Neural cell (in vitro differentiated cells): ENCODE measurements around the gene NF1. TPM values are rescaled to one million over a fixed set of nuclear protein-coding genes. Genes with fewer than 3 reads are reported as not detected.

Experiments
- H2AFZ ChIP-seq: fragments of 200-600, 300-800 bp; sonication (generic), shearing (Covaris generic); 2 replicates; pipeline ENCODE4 v1.6.0; 2014; ENCODE audit warnings: low read depth, mild to moderate bottlenecking, antibody characterized with exemption, low read length, moderate library complexity
- H3F3A ChIP-seq: fragments of 200-600 bp; shearing (Covaris generic); 2 replicates; pipeline ENCODE4 v1.6.1; 2016; ENCODE audit warnings: mild to moderate bottlenecking, moderate library complexity, mixed read lengths, antibody characterized with exemption, low read length; ENCODE audit not compliant: insufficient read depth, poor library complexity, severe bottlenecking
- H3K27ac ChIP-seq: fragments of 200-600, 300-800 bp; sonication (generic), shearing (Covaris generic); 2 replicates; pipeline ENCODE4 v1.5.1; 2014; ENCODE audit warnings: mild to moderate bottlenecking, low read length, moderate library complexity
- H3K27me3 ChIP-seq: fragments of 300-800, 200-600 bp; sonication (generic), shearing (Covaris generic); 2 replicates; pipeline ENCODE4 v1.6.0; 2014; ENCODE audit warnings: mild to moderate bottlenecking, low read depth, low read length, moderate library complexity; ENCODE audit not compliant: insufficient read depth
- H3K36me3 ChIP-seq: fragments of 300-800, 200-600 bp; sonication (generic), shearing (Covaris generic); 2 replicates; pipeline ENCODE4 v1.5.1; 2014; ENCODE audit warnings: mild to moderate bottlenecking, antibody characterized with exemption, low read length, moderate library complexity; ENCODE audit not compliant: insufficient read depth
- H3K4me2 ChIP-seq: fragments of 300-800, 200-600 bp; sonication (generic), shearing (Covaris generic); 2 replicates; pipeline ENCODE4 v1.6.0; 2014; ENCODE audit warnings: mild to moderate bottlenecking, low read length
- H3K4me3 ChIP-seq: fragments of 300-800, 200-600 bp; sonication (generic), shearing (Covaris generic); 2 replicates; pipeline ENCODE4 v1.5.1; 2014; ENCODE audit warnings: mild to moderate bottlenecking, low read length, moderate library complexity
- H3K79me2 ChIP-seq: fragments of 200-600 bp; shearing (Covaris generic); replicated peaks from 2 replicates; pipeline ENCODE4 v1.6.0; 2014; ENCODE audit warnings: mild to moderate bottlenecking, low read length, moderate library complexity; ENCODE audit not compliant: insufficient read depth
- H3K9ac ChIP-seq: fragments of 300-800, 200-600 bp; sonication (generic), shearing (Covaris generic); 2 replicates; pipeline ENCODE4 v1.6.1; 2016; ENCODE audit warnings: mild to moderate bottlenecking, low read length, mixed read lengths
- H3K9me2 ChIP-seq: fragments of 200-600 bp; shearing (Covaris generic); 2 replicates; pipeline ENCODE4 v1.6.1; 2016; ENCODE audit warnings: mild to moderate bottlenecking, low read length, mixed read lengths; ENCODE audit not compliant: insufficient read depth
- H3K9me3 ChIP-seq: fragments of 200-600, 300-800 bp; sonication (generic), shearing (Covaris generic); 2 replicates; pipeline ENCODE4 v1.6.1; 2016; ENCODE audit warnings: mild to moderate bottlenecking, mixed run types, low read length, moderate library complexity, mixed read lengths
- H4K20me1 ChIP-seq: fragments of 200-600 bp; shearing (Covaris generic); 2 replicates; pipeline ENCODE4 v1.6.1; 2016; ENCODE audit warnings: mild to moderate bottlenecking, mixed run types; ENCODE audit not compliant: insufficient read depth
- CTCF ChIP-seq: fragments of 450-650 bp; IDR thresholded peaks from 2 replicates; pipeline ENCODE4 v1.5.1; 2014; ENCODE audit warnings: antibody characterized with exemption, mild to moderate bottlenecking, moderate library complexity; ENCODE audit not compliant: poor library complexity, severe bottlenecking
- EP300 ChIP-seq: fragments of 450-650 bp; conservative IDR thresholded peaks from 2 replicates; pipeline ENCODE4 v1.6.1; 2014; ENCODE audit warnings: antibody characterized with exemption, mild to moderate bottlenecking, moderate library complexity; ENCODE audit not compliant: poor library complexity, severe bottlenecking
- EZH2 ChIP-seq: fragments of 200-600, 300-800 bp; shearing (Covaris generic), sonication (generic); IDR thresholded peaks from 2 replicates; pipeline ENCODE4 v1.6.1; 2014; ENCODE audit warnings: antibody characterized with exemption, low read length, borderline replicate concordance, mild to moderate bottlenecking; ENCODE audit not compliant: insufficient read depth, poor library complexity, severe bottlenecking
- MXI1 ChIP-seq: fragments of 450-650 bp; conservative IDR thresholded peaks from 2 replicates; pipeline ENCODE4 v1.6.1; 2014; ENCODE audit warnings: antibody characterized with exemption, mild to moderate bottlenecking; ENCODE audit not compliant: poor library complexity, severe bottlenecking
- POLR2AphosphoS5 ChIP-seq: IDR thresholded peaks from 2 replicates; pipeline ENCODE4 v1.6.1; 2012
- RAD21 ChIP-seq: fragments of 450-650 bp; conservative IDR thresholded peaks from 2 replicates; pipeline ENCODE4 v1.6.1; 2014; ENCODE audit warnings: antibody characterized with exemption, mild to moderate bottlenecking, moderate library complexity
- SMC3 ChIP-seq: fragments of 450-650 bp; conservative IDR thresholded peaks from 2 replicates; pipeline ENCODE4 v1.6.1; 2014; ENCODE audit warnings: antibody characterized with exemption, mild to moderate bottlenecking, moderate library complexity; ENCODE audit not compliant: poor library complexity
- TAF1 ChIP-seq: IDR thresholded peaks from 2 replicates; pipeline ENCODE4 v1.6.1; 2012; ENCODE audit warnings: low read depth
- polyA plus RNA-seq: library from polyadenylated mRNA; depleted of rRNA; stranded (reverse); fragments of >200 nt; gene quantifications from 2 replicates; pipeline ENCODE4 v1.2.3, GENCODE V29; 2014
- TF ChIP-seq, protein P1 (sequence below): IDR thresholded peaks from 2 replicates; pipeline ENCODE4 v1.6.1; 2012; ENCODE audit warnings: borderline replicate concordance

The NF1 gene
- polyA plus RNA-seq, 1 donor from 2014 or later, result 22.4 TPM

DNA sequence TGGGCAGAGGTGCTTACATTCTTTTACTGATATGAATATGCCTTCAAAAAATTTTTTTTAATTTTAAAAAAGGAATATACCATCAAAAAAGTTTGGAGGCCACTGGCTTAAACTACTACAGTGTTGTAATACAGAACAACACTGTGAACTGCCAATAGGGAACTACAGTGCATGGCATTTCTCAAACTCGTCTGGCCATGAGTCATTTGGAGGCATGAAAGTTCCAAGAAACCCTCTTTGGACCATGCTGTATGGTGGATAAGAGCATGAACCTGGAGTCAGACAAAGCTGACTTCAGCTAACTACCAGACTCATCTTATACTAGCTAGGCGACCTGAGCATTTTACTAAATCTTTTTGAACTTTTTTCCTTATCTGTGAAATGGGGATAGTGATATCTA, 9.2 kb upstream of the NF1 start:
- Histone ChIP-seq H3K9ac (no peak overlapping the region), H3K27ac (no peak overlapping the region), H3K27me3 (no peaks in the 10 kb centered on the region), H3K9me3 (no peaks in the 10 kb centered on the region), H3K36me3 (no peaks in the 10 kb centered on the region), H3K4me2 (no peak overlapping the region), H3K9me2 (no peaks in the 10 kb centered on the region), H3K79me2 (no peaks in the 10 kb centered on the region), H2AFZ (no peak overlapping the region), H4K20me1 (no peaks in the 10 kb centered on the region), H3F3A (no peaks in the 10 kb centered on the region), H3K4me3 (no peak overlapping the region)
- TF ChIP-seq CTCF (no peak), MXI1 (no peak), SMC3 (no peak), EP300 (no peak), TAF1 (no peak), POLR2AphosphoS5 (no peak), RAD21 (no peak), EZH2 (no peak)
- TF ChIP-seq, protein P1, sequence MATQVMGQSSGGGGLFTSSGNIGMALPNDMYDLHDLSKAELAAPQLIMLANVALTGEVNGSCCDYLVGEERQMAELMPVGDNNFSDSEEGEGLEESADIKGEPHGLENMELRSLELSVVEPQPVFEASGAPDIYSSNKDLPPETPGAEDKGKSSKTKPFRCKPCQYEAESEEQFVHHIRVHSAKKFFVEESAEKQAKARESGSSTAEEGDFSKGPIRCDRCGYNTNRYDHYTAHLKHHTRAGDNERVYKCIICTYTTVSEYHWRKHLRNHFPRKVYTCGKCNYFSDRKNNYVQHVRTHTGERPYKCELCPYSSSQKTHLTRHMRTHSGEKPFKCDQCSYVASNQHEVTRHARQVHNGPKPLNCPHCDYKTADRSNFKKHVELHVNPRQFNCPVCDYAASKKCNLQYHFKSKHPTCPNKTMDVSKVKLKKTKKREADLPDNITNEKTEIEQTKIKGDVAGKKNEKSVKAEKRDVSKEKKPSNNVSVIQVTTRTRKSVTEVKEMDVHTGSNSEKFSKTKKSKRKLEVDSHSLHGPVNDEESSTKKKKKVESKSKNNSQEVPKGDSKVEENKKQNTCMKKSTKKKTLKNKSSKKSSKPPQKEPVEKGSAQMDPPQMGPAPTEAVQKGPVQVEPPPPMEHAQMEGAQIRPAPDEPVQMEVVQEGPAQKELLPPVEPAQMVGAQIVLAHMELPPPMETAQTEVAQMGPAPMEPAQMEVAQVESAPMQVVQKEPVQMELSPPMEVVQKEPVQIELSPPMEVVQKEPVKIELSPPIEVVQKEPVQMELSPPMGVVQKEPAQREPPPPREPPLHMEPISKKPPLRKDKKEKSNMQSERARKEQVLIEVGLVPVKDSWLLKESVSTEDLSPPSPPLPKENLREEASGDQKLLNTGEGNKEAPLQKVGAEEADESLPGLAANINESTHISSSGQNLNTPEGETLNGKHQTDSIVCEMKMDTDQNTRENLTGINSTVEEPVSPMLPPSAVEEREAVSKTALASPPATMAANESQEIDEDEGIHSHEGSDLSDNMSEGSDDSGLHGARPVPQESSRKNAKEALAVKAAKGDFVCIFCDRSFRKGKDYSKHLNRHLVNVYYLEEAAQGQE, result no peak

DNA sequence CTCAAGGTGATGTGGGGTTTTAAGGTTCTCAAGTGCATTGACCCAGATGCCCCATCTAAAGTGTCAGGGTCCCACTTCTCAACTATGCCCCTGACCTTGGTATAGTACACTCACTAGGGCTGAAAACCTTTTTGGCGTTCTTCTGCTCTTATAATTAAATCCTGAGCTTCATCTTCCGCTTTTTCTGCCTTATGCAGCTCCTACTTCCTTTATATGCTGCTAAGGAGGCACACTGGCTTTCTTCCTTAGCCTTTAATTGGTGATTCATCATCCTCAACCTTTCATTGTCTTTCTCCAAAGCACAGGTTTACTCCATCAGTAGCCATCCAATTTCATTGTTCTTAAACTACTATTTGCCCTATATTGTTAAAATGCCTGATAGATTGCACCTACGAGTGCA, 5.3 kb upstream of the NF1 start:
- Histone ChIP-seq H2AFZ (no peak overlapping the region), H3F3A (peaks cover 7% of the 10 kb centered on the region)

More for the DNA sequence above, 5.3 kb upstream of the NF1 start:
- Histone ChIP-seq H3K27me3 (no peaks in the 10 kb centered on the region), H3K36me3 (no peaks in the 10 kb centered on the region), H3K27ac (no peak overlapping the region), H3K79me2 (no peaks in the 10 kb centered on the region), H3K4me2 (no peak overlapping the region), H3K4me3 (no peak overlapping the region), H3K9me3 (no peaks in the 10 kb centered on the region), H4K20me1 (no peaks in the 10 kb centered on the region), H3K9ac (no peak overlapping the region), H3K9me2 (no peaks in the 10 kb centered on the region)
- no peak for TF ChIP-seq SMC3
- no peak for TF ChIP-seq EZH2
- no peak for TF ChIP-seq MXI1
- TF ChIP-seq POLR2AphosphoS5, result no peak
- TF ChIP-seq RAD21, result no peak
- TF ChIP-seq TAF1, result no peak
- TF ChIP-seq EP300, result no peak
- TF ChIP-seq CTCF, result no peak
- TF ChIP-seq, protein P1, result no peak
